Fibroblast of mammary gland (primary cell): ENCODE results near the gene HERC6.
A peak's percentile ranks its signal among the peaks of the same experiment; 100 is the strongest.
"Not testable (repeated sequence)": the region's sequence is repeated elsewhere in the genome, so short reads cannot be mapped to it uniquely, and the experiment has no call there.

Experiments used
- DNase-seq: peaks from one replicate; pipeline ENCODE4 v3.0.0-alpha.2; 2010; ENCODE audit warnings: low read depth
- H3K4me3 ChIP-seq: 2 replicates; pipeline ENCODE4 v1.5.1; 2011; ENCODE audit warnings: low read depth, mild to moderate bottlenecking, low read length, moderate library complexity; ENCODE audit not compliant: control insufficient read depth
- TF ChIP-seq, protein P1 (sequence below): conservative IDR thresholded peaks from 2 replicates; pipeline ENCODE4 v1.5.1; 2011; ENCODE audit warnings: low read depth, low read length, inconsistent platforms; ENCODE audit not compliant: control insufficient read depth, insufficient read depth

The HERC6 gene

DNA sequence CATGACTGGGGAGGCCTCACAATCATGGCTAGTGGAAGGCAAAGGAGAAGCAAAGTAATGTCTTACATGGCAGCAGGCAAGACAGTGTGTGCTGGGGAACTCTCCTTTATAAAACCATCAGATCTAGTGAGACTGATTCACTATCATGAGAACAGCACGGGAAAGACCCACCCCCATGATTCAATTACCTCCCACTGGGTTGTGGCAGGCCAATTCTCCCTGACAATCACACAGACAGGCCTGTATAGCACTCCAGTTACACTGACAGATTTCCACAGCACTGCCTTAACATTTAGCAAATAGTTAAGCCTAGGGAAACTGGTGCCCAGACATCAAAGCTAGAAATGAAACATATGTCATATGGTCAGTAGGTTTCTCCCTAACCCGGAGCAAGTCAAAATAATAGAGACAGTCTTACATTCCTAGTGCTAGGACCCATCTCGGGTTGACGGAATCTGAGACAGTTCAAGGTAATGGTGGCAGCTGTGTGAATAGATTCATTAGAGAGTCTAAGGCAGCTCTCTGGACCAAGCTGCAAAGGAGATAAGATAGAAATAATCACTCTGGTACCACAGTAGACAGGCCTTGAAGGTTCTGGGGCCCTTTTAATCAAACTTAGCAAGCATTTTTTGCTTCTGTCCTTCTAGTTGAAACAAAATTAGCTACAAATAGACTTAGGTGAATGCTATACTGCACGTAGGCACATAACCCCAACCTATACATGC, 68.9 kb downstream of the HERC6 start:
- TF ChIP-seq, protein P1, sequence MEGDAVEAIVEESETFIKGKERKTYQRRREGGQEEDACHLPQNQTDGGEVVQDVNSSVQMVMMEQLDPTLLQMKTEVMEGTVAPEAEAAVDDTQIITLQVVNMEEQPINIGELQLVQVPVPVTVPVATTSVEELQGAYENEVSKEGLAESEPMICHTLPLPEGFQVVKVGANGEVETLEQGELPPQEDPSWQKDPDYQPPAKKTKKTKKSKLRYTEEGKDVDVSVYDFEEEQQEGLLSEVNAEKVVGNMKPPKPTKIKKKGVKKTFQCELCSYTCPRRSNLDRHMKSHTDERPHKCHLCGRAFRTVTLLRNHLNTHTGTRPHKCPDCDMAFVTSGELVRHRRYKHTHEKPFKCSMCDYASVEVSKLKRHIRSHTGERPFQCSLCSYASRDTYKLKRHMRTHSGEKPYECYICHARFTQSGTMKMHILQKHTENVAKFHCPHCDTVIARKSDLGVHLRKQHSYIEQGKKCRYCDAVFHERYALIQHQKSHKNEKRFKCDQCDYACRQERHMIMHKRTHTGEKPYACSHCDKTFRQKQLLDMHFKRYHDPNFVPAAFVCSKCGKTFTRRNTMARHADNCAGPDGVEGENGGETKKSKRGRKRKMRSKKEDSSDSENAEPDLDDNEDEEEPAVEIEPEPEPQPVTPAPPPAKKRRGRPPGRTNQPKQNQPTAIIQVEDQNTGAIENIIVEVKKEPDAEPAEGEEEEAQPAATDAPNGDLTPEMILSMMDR = no peak
- H3K4me3 ChIP-seq = no peak overlapping the region
- no peak for DNase-seq

DNA sequence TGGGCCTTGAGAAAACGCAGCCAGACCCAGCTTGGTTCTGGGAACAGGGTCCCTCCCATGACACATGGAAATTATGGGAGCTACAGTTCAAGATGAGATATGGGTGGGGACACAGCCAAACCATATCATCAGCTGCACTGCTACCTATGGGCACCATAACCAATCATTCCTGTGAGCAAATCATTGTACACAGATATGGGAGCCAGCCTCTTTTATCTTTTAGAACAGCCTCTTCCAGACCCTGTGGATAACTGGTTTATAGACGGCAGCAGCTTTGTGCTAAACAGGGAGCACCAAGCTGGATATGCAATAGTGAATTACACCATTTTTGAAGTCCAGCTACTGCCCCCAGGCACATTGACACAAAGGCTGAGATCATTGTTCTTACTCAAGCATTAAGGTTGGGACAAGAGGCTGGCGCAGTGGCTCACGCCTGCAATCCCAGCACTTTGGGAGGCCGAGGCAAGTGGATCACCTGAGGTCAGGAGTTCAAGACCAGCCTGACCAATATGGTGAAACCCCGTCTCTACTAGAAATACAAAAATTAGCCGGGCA, 69.6 kb downstream of the HERC6 start:
- not testable (repeated sequence) for H3K4me3 ChIP-seq, DNase-seq

- no peak overlapping the region for H3K4me3 ChIP-seq
- TF ChIP-seq, protein P1 = no peak
- DNase-seq = no peak
Observed at GRCh38 chr4:88448889-88449288, 70.2 kb downstream of the HERC6 start.

- no peak for DNase-seq
- TF ChIP-seq, protein P1 = no peak
- H3K4me3 ChIP-seq = no peak overlapping the region
Observed at GRCh38 chr4:88449290-88449689, 70.6 kb downstream of the HERC6 start.

- no peak overlapping the region for H3K4me3 ChIP-seq
- TF ChIP-seq, protein P1 = no peak
- no peak for DNase-seq
Observed at GRCh38 chr4:88451205-88451604, 72.6 kb downstream of the HERC6 start.

- TF ChIP-seq, protein P1 = no peak
- no peak overlapping the region for H3K4me3 ChIP-seq
- DNase-seq = no peak
Observed at GRCh38 chr4:88452912-88453311, 74.3 kb downstream of the HERC6 start.

GRCh38 chr4:88456670-88457306, 78.1 kb downstream of the HERC6 start, which contains the start of gene HERC5:
Gene HERC5, plus strand, starts transcription at chr4:88457119. Its CDS starts 151 bp downstream, at chr4:88457270.
- DNase-seq = peak; percentile 94
- H3K4me3 ChIP-seq = peak within 1 kb of the TSS; percentile 57
- TF ChIP-seq, protein P1 = peak; percentile 60
